Frontal cortex (tissue), 4 donors: ENCODE measurements around the gene FAM124B. TPM values are rescaled to one million over a fixed set of nuclear protein-coding genes. Genes with fewer than 3 reads are reported as not detected.

Source experiments
- DNase-seq, 2 donors: peaks; one replicate each; pipeline ENCODE4 v3.0.0; 2012; ENCODE audit warnings: low spot score in 2 of 2
- FAIRE-seq: peaks from 2 replicates; lab custom pipeline; 2012; peaks lifted over from hg19 to GRCh38; lab: Jason Lieb, UNC
- total RNA-seq: library from RNA; depleted of rRNA; stranded (reverse); fragments of >200 nt; gene quantifications from one replicate; pipeline ENCODE4 v1.2.3, GENCODE V29; 2014
- donor health status: control.
- donor health status: control.
- donor health status: control.

The FAM124B gene, protein sequence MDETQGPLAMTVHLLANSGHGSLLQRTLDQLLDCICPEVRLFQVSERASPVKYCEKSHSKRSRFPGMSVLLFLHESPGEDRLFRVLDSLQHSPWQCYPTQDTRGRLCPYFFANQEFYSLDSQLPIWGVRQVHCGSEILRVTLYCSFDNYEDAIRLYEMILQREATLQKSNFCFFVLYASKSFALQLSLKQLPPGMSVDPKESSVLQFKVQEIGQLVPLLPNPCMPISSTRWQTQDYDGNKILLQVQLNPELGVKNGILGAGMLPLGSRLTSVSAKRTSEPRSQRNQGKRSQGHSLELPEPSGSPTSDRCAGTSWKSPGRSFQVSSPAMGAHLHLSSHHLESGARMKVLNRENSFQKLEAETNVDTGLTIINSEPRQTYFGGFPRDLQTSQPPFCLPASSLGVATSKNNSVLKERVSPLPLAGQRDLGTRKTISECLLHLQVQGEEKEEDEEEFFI
- 8.2 TPM for total RNA-seq

DNA sequence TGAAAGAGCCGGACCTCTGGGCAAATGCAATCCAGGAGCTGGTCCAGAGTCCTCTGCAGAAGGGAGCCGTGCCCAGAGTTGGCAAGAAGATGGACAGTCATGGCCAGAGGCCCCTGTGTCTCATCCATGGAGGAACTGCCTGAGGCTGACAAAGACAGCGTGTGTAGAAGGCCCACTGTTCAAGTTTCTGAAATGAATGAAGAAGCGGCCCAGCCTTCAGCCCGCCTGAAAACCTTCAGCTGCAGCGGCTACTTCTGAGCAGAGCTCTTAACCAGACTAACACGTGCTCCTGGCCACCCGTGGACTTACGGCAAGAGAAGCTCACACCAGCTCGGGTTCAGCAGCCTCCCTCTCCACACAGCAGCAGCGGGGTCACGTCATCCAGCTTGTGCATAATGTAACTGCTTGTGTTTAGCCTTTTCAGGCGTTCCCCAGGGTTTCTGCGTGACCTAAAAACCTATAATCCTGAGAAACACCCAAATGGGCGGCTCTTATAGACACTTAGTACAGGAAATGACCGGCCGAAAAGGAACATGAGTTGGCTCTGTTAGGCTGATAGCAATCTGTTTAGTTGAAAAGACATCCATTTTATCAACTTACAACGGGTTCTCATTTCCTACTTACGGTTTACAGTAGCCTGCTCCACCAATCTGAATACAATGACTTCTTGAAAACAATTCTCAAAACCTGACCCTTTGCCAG lies at the start of gene FAM124B:
Gene FAM124B (minus strand): TSS at position 467 of the 702 bp plus-strand sequence. CDS start 339 bp downstream, at position 128.
- no peak for DNase-seq

DNA sequence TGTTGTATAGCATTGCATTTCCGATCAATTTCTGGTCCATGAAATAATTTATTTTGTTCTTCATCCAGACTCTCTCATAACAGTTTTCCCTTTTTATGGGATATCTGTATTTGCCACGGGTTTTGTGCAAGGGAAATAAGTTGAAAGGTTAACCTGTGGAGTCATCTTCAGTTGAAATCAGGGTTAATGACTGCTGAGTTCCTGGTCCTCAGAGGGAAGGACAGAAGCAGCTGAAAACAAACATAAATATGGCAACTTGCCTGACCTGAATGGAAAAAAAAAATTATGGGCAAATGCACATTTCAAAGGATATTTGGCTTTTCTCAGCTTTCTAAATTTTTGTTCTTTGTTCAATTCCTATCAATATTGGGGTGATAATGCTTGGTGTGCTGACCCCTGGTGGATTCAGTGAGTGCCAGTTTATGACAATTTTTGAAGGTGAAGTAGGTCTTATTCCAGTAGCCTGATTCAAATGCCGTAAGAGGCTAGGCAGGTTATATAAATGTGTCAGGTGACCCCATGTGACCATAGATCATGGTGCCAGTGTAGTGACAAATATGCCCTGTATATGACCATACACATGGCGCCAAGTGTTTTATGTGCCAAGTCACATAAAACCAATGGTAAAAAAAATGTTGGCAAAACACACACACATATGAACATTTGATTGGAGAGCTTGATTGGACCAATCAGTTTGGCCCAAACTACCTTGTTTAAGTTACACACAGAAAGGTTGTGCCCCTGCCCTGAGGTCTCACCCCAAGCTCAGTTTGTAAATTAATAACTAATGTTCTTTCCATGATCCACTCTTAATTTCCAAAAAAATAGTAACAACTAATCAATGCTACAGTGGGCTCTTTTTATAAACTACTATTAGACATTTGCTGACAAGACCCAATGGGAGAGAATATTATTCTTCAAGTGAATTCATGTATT lies 47.6 kb upstream of the FAM124B start:
- no peak for DNase-seq

More for the DNA sequence above, at the start of gene FAM124B:
- FAIRE-seq, result no peak

DNA sequence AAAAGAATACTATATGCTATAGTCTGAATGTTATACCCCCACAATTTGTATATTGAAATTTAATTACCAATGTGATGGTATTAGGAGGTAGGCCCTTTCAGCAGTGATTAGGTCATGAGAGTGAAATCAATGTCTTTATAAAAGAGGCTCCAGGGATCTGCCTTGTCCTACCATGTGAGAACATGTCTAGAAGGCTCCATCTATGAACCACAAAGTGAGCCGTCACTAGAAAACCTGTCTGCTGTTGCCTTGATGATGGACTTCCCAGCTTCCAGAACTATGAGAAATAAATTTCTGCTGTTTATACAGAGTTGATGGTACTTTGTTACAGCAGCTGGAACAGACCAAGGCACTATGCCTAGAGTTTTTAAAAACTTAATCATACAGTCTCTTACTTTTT lies 46.3 kb upstream of the FAM124B start:
- FAIRE-seq, result no peak

More for the DNA sequence above, 47.6 kb upstream of the FAM124B start:
- no peak for FAIRE-seq

DNA sequence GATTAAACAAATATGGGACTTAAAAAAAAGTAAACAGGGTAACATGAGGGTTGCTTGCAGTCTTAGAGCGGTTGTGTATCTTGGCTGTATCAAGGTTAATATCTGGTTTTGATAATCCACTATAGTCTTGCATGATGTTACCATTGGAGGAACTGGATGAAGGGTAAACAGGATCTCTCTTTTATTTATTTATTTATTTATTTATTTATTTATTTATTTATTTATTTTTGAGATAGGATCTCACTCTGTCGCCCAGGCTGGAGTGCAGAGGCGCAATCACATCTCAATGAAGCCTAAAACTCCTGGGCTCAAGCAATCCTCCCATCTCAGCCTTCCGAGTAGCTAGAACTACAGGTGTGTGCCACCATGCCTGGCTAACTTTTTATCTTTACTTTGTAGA lies 42.9 kb upstream of the FAM124B start:
- no peak for FAIRE-seq

More for the DNA sequence above, 46.3 kb upstream of the FAM124B start:
- DNase-seq, result no peak

DNA sequence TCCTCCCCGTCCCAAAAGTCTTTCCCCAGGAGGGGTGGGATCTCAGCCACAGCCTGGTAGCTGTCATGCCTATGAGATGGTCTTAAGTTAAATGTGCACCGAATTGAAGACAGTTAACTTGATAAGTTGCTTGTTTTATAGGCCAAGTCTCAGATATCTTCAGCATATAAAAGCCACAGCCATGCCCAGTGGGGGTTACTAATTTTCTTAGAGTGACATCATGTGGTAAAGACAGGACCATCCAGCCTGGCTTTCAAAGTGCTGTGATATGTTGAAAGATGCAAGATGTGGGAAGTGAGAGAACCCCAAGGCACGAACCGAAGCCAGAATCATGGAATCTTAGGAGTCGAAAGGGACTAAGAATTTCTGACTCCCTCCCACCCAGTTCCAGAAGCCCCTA lies 42.1 kb upstream of the FAM124B start:
- DNase-seq, result no peak
- FAIRE-seq, result no peak

More for the DNA sequence above, 42.9 kb upstream of the FAM124B start:
- DNase-seq, result no peak

DNA sequence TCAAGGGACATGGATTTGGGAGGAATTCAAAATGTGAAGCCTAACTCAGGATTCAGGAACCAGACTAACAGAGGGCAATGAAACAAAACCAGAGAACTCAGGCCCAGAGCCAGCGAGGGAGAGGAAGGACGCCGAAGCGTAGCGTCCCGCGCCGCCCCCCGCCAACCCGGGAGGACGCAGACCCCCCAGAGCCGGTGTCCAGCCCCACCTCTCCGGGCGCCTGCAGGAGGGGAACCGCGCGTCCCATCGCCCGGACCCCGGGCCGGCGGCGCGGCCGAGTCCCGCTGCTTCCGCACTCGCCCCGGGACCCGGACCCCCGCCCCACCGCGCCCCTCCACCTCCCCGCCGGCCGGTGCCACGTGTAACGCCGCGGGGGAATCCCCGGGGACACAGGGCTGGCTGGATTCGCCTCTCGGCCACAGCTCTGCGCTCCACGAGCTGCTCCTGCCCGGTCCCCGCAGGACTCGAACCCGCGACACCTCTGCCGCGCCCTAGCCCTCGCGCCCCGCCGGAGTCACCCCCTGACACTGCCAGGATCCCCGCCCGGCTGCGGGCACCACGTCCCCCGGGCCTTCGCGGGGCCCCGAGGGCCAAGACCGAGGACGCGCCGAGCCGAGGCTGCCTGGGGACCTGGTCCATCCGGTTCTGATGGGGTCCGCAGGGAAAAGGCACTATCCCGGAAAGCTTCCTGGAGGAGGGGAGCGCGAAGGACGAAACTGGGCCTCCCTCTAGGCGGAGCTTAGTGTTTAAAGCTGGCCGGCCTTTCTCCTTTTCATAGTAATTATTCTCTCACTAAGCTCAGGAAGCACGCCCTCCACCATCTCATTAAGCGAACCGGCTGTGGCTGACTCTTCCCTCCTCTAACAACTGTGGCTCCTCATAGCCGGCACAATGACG lies 40.4 kb upstream of the FAM124B start:
- no peak for FAIRE-seq
- peak in 1 of 2 donors; percentile 22 for DNase-seq

DNA sequence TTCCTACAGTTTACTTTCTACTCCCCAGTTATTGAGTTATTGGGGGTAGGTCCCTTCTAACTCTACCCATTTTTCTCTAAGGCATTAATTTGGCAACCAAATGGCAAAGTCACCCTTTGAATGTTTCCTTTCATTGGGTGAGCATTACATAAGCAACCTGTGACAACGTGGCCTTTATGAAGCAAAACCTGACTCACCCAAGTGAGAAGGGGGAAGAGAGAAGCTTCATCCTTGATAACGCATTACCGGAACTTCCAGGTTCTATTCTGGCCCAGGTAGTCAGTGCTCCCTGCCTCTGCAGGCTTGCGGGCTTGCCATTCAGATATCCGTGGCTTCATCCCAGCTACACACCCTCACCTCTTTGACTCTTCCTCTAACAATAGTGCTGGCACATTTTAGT lies 39.1 kb upstream of the FAM124B start:
- FAIRE-seq (no peak), DNase-seq (no peak)

DNA sequence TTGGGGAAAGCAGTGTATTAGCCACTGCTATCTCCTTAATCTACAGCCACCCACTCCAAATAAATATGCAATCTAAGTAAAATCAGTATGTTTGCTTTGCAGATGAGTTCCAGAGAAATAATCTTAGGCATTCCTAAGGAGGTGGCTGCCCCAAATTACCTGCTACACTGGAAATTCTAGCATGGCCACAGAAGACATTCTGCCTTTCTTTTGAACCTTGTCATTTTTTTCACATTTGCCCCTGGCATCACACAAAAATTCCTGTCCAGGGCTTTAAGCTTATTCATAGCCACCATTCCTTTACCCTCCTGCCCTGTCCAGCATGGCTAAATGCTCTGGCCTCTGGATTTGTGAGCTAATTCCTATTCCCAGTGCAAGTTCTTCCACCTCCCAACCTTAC lies 36.8 kb upstream of the FAM124B start:
- DNase-seq (no peak), FAIRE-seq (no peak)

DNA sequence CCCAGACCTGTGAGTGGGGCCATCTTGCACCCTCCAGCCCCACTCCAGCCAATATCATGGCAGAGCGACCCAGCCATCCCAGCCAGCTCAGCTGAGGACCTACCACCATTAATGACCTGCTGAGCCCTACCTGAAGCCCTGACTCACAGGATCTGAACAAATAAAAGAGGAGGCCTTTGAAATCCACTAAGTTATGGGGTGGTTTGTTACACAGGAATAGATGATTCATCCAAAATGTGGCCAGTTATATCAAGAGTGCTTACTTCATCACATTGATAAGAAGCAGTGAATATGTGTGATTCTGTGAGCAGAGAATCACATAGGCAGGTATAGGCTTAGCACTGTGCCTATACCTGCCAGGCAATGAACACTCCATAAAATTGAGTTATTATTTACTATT lies 34.7 kb upstream of the FAM124B start:
- no peak for DNase-seq
- no peak for FAIRE-seq

DNA sequence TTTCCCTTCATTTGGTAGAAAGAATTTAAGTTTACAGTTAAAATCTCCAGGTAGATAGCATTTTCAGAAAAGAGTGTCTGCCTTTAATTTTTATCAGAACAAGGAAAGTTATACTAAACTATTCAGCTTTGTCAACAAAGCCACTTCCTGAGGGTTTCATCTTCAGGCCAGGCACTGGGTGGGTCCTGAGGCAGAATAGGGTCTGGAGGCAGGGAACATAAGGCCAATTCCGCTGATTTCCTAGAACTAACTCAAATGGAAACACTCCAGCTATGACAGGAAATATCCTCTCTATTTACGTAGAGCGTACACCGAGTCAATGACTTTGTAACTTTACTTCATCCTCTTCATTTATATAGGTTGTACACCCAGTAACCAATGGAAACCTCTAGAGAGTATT lies 32.7 kb upstream of the FAM124B start:
- DNase-seq (no peak), FAIRE-seq (no peak)

DNA sequence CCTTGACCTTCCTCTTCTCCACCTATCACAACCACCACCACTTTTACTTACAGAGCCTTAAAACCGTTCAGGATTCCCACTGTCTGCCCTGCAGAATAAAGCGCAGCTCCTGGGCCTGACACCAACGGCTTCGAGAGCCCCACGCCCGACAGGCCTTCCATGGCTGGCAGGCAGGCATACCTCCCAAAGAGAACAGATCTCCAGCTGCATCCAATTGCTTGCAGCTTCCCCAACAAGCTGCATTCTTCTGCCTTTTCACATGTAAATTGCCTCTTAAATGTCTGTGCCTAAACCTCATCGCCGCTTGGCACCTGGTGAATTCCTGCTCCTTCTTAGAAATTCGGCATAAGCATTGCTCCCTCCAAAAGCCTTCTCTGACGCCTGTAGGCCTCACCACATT lies 31.5 kb upstream of the FAM124B start:
- no peak for DNase-seq
- no peak for FAIRE-seq

DNA sequence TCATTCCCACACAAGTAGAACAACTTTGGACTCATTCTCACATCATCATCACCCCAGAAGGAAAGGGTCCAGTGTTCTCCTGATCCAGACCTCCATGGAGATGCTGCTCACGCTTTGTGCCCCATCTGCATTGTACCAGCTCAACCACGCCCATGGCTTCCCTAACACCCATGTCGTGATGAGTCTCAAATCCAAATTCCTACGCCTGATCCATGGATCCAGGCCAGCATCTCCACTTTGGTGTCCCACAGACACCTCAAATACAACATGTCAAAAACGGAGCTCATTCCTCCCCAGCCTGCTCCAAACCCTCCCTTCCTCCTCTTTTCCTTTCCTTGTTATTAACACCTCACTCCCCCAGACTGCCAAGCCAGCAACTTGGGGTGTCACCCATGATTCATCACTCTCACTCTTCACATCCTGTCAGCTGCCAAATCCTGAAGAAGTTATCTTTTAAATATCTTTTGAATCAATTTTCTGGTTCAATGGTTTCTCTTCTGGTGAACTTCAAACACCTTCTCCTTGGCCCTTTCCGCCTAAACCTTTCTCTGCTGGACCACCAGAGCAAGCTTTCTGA lies 30.2 kb upstream of the FAM124B start:
- DNase-seq (no peak), FAIRE-seq (no peak)

DNA sequence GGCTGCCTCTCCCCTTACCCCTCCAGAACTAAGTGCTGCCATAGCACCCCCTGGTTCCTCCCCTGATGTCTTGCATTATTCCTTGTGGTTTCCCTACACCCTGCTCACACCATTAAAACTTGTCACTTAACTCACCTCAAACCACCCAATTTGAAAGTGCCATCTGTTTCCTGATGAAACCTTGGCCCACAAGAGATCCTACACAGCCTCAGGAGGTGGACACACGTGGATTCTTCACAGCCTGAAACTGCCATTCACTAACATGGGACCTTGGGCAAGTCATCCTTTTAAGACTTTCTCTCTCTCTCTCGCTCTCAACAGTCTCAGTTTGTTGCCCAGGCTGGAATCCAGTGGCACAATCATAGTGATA lies 27.5 kb upstream of the FAM124B start:
- no peak for FAIRE-seq
- DNase-seq, result no peak

DNA sequence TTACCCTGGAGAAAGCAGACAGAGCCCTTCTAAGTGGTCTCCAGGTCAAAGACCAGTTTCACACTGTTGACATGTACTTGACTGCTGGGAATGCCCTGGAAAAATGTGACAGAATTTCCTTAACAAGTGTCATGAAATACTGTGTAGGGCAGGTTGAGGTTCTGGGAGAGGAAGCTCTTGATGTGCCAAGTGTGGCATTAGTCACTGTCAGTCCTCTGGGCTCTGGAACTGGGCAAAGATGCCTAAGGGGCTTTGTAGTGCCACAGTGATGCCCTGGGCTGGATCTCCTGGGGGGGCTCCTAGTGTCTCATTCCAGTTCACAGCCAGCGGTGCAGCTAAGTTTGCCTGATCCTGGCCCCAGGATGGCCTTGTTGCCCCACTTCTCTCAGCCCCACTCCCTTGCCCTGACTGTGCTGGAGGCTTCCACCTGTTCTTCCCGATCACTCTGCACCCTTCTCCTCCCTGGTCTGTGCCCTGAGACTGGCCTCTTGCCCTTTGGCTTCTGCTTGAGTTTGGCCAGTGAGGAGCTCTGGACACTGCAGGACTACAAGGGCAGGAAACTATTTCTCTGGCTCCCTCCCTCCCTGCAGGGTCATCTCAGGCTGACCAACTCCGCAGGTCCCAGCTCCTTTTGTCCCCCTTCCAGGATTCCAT lies 27.0 kb upstream of the FAM124B start:
- FAIRE-seq (no peak), DNase-seq (no peak)

DNA sequence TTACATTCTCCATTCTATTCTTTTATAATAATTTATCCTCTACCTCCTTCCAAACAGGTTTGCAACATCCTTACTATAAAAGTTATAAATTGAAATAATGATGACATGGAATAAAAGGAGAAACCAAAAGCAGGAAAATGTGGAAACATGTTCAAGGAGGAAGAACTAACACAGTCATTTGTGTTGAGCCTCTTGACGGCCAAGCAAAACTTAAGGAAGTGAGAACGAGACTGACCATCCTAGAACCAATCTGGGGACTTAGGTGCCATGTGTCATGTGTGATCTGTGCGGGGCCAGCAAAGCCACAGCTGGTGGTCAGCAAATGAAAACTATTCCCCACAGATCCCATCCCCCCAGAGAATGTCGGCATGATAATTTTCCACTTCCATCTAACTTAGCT lies 25.6 kb upstream of the FAM124B start:
- no peak for DNase-seq
- FAIRE-seq, result no peak

DNA sequence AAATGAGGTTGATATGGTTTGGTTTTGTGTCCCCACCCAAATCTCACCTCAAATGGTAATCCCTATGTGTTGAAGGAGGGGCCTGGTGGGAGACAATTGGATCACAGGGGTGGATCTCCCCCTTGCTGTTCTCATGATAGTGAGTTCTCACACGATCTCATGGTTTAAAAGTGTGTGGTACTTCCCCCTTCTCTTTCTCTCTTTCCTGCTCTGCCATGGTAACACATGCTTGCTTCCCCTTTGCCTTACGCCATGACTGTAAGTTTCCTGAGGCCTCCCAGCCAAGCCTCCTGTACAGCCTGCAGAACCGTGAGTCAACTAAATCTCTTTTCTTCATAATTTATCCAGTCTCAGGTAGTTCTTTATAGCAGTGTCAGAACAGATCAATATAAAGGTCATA lies 24.7 kb upstream of the FAM124B start:
- DNase-seq, result no peak
- no peak for FAIRE-seq

DNA sequence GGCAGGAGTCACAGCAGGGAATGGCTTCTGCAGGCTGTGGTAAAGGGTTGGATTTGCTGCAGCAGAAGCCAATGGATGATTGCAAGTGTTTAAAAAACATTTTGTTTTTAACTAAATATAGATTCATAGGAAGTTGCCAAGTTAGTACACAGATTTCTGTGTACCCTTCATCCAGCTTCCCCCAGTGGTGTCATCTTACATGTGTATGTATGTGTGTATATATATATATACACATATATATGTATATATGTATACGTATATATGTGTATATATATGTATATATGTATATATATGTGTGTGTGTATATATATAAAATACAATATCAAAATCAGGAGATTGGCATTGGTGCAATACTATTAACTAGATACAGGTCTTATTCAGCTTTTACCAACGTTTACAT lies 19.2 kb upstream of the FAM124B start:
- DNase-seq, result no peak
- FAIRE-seq, result no peak

DNA sequence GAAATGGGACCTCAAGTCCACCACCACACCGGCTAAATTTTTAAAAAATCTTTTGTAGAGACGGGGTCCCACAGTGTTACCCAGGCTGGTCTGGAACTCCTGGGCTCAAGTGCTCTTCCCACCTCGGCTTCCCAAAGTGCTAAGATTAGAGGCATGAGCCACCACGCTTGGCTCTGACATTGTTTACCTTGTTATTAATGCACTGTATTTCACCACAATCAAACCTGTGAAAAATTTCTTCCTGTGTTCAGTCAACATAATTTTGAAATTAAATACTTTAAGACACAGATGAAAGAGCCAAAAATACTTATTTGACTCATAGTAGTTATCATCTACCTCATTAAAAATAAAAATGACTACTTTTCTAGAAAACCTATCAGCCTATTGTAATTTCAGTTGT lies 16.0 kb upstream of the FAM124B start:
- FAIRE-seq (no peak), DNase-seq (no peak)
